Measurements from ENCODE around the gene KLHDC7B.
"Not testable (repeated sequence)": the region's sequence is repeated elsewhere in the genome, so short reads cannot be mapped to it uniquely, and the experiment has no call there.

- TF ChIP-seq CTCF (conservative IDR thresholded peaks at IDR 0.05; ENCODE audit: low read depth, low read length); EZH2 (IDR thresholded peaks at IDR 0.05; ENCODE audit: borderline replicate concordance, low read depth, low read length, poor library complexity, severe bottlenecking): not testable (repeated sequence)
These were observed 25.5 kb upstream of the KLHDC7B start for GRCh38 chr22:50520184-50520583.

Measured in A673 (cell line).